Measurements from ENCODE around the gene SRGAP3.

SRGAP3 gene

GRCh38 chr3:9251055-9251786, 1.8 kb upstream of the SRGAP3 start:
- no peak for DNase-seq

GRCh38 chr3:9250236-9250635, 790 bp upstream of the SRGAP3 start:
- no peak for DNase-seq

GRCh38 chr3:9248522-9249271, 749 bp downstream of the SRGAP3 start:
- DNase-seq = no peak

- DNase-seq = no peak
Observed at GRCh38 chr3:9247941-9248521, 1.4 kb downstream of the SRGAP3 start.

GRCh38 chr3:9247361-9247940, 2.0 kb downstream of the SRGAP3 start:
- no peak for DNase-seq

GRCh38 chr3:9246189-9246588, 3.3 kb downstream of the SRGAP3 start:
- no peak for DNase-seq

- DNase-seq = no peak
Observed at GRCh38 chr3:9244495-9245183, 4.8 kb downstream of the SRGAP3 start.

- no peak for DNase-seq
Observed at GRCh38 chr3:9241956-9242355, 7.5 kb downstream of the SRGAP3 start.

- DNase-seq = no peak
Observed at GRCh38 chr3:9239680-9240079, 9.8 kb downstream of the SRGAP3 start.

GRCh38 chr3:9238721-9239295, 10.6 kb downstream of the SRGAP3 start:
- DNase-seq = no peak

GRCh38 chr3:9238276-9238675, 11.2 kb downstream of the SRGAP3 start:
- DNase-seq = no peak

GRCh38 chr3:9233814-9234600, 15.4 kb downstream of the SRGAP3 start:
- no peak for DNase-seq

GRCh38 chr3:9233101-9233500, 16.3 kb downstream of the SRGAP3 start:
- no peak for DNase-seq

- DNase-seq = no peak
Observed at GRCh38 chr3:9231937-9232336, 17.5 kb downstream of the SRGAP3 start.

GRCh38 chr3:9231471-9231870, 18.0 kb downstream of the SRGAP3 start:
- no peak for DNase-seq

- no peak for DNase-seq
Observed at GRCh38 chr3:9231006-9231405, 18.4 kb downstream of the SRGAP3 start.

- DNase-seq = no peak
Observed at GRCh38 chr3:9230596-9230995, 18.9 kb downstream of the SRGAP3 start.

- no peak for DNase-seq
Observed at GRCh38 chr3:9229879-9230278, 19.6 kb downstream of the SRGAP3 start.

GRCh38 chr3:9229325-9229724, 20.1 kb downstream of the SRGAP3 start:
- DNase-seq = no peak

GRCh38 chr3:9226326-9226725, 23.1 kb downstream of the SRGAP3 start:
- DNase-seq = no peak

- no peak for DNase-seq
Observed at GRCh38 chr3:9225268-9225667, 24.2 kb downstream of the SRGAP3 start.

- no peak for DNase-seq
Observed at GRCh38 chr3:9224490-9224889, 25.0 kb downstream of the SRGAP3 start.
